Spleen (tissue), 11 donors: ENCODE data around the gene USP15. TPM values are rescaled to one million over a fixed set of nuclear protein-coding genes. Genes with fewer than 3 reads are reported as not detected.

Source experiments
- DNase-seq: peaks from one replicate; pipeline ENCODE4 v3.0.0-alpha.2; 2020
- H3K27ac ChIP-seq, 8 donors: fragments of 200-600 bp; sonication (generic) in 7 of 8; 1 replicate in 4 of 8; 2 replicates in 4 of 8; pipeline versions ENCODE4 v1.5.0 to v1.8.0; 2016 to 2021; ENCODE audit warnings: inconsistent platforms in 4 of 8, mild to moderate bottlenecking in 4 of 8, moderate library complexity in 1 of 8
- H3K27me3 ChIP-seq, 7 donors: fragments of 200-600 bp; sonication (generic) in 6 of 7; replicated peaks in 1 of 7; 1 replicate in 4 of 7; 2 replicates in 3 of 7; pipeline versions ENCODE4 v1.5.0 to v1.8.0; 2016 to 2021; ENCODE audit warnings: inconsistent platforms in 3 of 7, mild to moderate bottlenecking in 1 of 7
- H3K36me3 ChIP-seq, 6 donors: fragments of 200-600 bp; sonication (generic) in 5 of 6; 1 replicate in 4 of 6; 2 replicates in 2 of 6; pipeline versions ENCODE4 v1.5.0 to v1.8.0; 2016 to 2021; ENCODE audit warnings: inconsistent platforms in 2 of 6
- H3K4me1 ChIP-seq, 6 donors: fragments of 200-600 bp; sonication (generic) in 5 of 6; 1 replicate in 3 of 6; 2 replicates in 3 of 6; pipeline versions ENCODE4 v1.5.0 to v1.8.0; 2016 to 2021; ENCODE audit warnings: inconsistent platforms in 3 of 6
- H3K4me3 ChIP-seq, 8 donors: fragments of 200-600 bp; sonication (generic) in 7 of 8; 1 replicate in 4 of 8; 2 replicates in 4 of 8; pipeline versions ENCODE4 v1.5.0 to v1.8.0; 2016 to 2021; ENCODE audit warnings: inconsistent platforms in 4 of 8, mild to moderate bottlenecking in 4 of 8, moderate library complexity in 2 of 8
- H3K9me3 ChIP-seq, 8 donors: fragments of 200-600 bp; sonication (generic) in 7 of 8; 1 replicate in 4 of 8; 2 replicates in 4 of 8; pipeline versions ENCODE4 v1.5.0 to v1.8.0; 2016 to 2021; ENCODE audit warnings: inconsistent platforms in 4 of 8
- POLR2A ChIP-seq, 3 donors: fragments of 450-650 bp; IDR thresholded peaks; one replicate each; pipeline ENCODE4 v1.5.1; 2017; ENCODE audit warnings: antibody characterized with exemption in 3 of 3, mild to moderate bottlenecking in 1 of 3
- POLR2AphosphoS5 ChIP-seq, 3 donors: sonication (generic); formaldehyde crosslinking; IDR thresholded peaks; one replicate each; pipeline ENCODE4 v1.5.1; 2017; ENCODE audit warnings: antibody characterized with exemption in 3 of 3
- WGBS, 5 donors: extraction: QIAGEN DNeasy Blood & Tissue Kit in 3 of 5; methylation state at CpG; one replicate each; pipeline versions ENCODE4 v1.1.5 to v1.1.7; 2013 to 2018; 5-methylcytosine and 5-hydroxymethylcytosine counted together
- intact Hi-C: fragments of 100-400 bp; cut with DNase I; formaldehyde crosslinking; loops from one replicate; pipeline ENCODE4 v1.15.0; 2023; ENCODE audit warnings: low total_unique reads
- polyA plus RNA-seq, 3 donors: library from polyadenylated mRNA; stranded (reverse); fragments of 200-250 nt; gene quantifications; one replicate each; pipeline ENCODE4 v1.2.1, GENCODE V29; 2013
- total RNA-seq, 7 donors: library from RNA; depleted of rRNA in 3 of 7; stranded (reverse); fragments of >200 nt in 3 of 7; fragmentation: NEBNext Ultra II Directional in 4 of 7; extraction: Animal tissue kit (Norgen Biotek cat#: 25700) in 4 of 7; gene quantifications; one replicate each; pipeline versions ENCODE4 v1.1.0 to v1.2.1, GENCODE V29; 2016 to 2021
- TF ChIP-seq, protein P1 (sequence below), 11 experiments: fragments of 200-600 bp in 7 of 11; fragments of 450-650 bp in 4 of 11; sonication (generic) in 4 of 11; IDR thresholded peaks in 8 of 11; conservative IDR thresholded peaks in 3 of 11; 1 replicate in 7 of 11; 2 replicates in 4 of 11; pipeline versions ENCODE4 v1.4.0 to v1.8.0; 2016 to 2021; ENCODE audit warnings: antibody characterized with exemption in 11 of 11, inconsistent platforms in 4 of 11, mild to moderate bottlenecking in 1 of 11
- donor health status: healthy with polysubstance abuse.
- donor health status: DM: no; HTN: no; CAD: no; lungs with moderate emphysema.
- donor health status: DM: no; HTN: no; CAD: no.
- donor health status: Bipolar disorder and iron deficiency.
- donor health status: healthy.
- donor health status: DM: no; HTN: no; CAD: no.
- donor health status: DM: yes; HTN: yes; CAD: no.

The USP15 gene
- total and polyA plus RNA-seq, 10 donors: 65.3 to 288 (median 162) TPM

DNA sequence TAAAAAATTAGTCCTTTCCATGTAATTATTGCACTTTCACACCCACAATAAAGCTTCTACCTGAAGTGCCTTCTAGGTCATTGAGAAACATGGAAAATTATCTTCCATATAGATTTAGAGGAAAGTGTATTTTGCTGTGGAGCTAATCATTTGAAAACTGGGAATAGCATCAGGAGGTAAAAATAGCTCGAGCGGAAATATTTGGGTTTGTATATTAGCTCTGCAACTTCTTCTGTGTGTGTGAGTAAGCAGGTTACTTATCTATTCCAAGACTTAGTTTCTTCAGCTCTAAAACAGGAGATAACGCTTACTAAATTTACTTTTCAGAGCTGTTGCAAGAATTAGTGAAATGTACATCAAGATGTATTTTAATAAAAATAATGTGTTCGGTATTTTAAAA lies 111.5 kb downstream of the USP15 start:
- Histone ChIP-seq H3K27me3 (no peaks in the 10 kb centered on the region), H3K36me3 (peaks cover 0 to 59% (median 3%) of the 10 kb centered on the region in 6 donors), H3K4me1 (peaks cover 0 to 39% (median 3%) of the 10 kb centered on the region in 6 donors), H3K9me3 (peaks cover 0 to 8% (median 0%) of the 10 kb centered on the region in 8 donors), H3K27ac (no peak overlapping the region), H3K4me3 (no peak overlapping the region)
- WGBS, 5 donors: 82 to 98% (median 92%) methylated on average over 4 of the region's 4 CpGs
- no peak for DNase-seq
- no peak for TF ChIP-seq POLR2A (IDR thresholded peaks at IDR 0.05)
- intact Hi-C loops: no loop called here

DNA sequence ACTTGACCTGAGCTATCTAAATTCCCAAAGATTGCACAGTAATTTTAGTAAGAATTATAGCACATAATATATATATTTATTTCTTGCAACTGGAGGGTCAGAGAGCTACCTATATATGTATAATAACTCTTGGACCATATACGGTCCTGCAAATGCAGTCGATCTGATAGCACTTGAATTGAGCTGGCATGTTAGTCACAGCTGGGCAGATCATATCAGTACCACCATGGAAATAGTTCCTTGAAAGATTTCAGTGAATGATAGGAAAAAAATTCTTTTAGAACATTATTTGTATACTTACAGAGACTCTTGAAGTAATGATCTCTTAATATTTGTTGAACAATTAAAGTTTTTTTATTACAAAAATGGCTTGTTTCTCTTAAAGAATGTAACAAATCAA lies 111.9 kb downstream of the USP15 start:
- H3K36me3 ChIP-seq: peaks cover 0 to 59% (median 3%) of the 10 kb centered on the region in 6 donors
- no peaks in the 10 kb centered on the region for H3K27me3 ChIP-seq
- peaks cover 0 to 37% (median 3%) of the 10 kb centered on the region in 6 donors for H3K4me1 ChIP-seq
- peaks cover 0 to 8% (median 0%) of the 10 kb centered on the region in 8 donors for H3K9me3 ChIP-seq
- TF ChIP-seq, protein P1, sequence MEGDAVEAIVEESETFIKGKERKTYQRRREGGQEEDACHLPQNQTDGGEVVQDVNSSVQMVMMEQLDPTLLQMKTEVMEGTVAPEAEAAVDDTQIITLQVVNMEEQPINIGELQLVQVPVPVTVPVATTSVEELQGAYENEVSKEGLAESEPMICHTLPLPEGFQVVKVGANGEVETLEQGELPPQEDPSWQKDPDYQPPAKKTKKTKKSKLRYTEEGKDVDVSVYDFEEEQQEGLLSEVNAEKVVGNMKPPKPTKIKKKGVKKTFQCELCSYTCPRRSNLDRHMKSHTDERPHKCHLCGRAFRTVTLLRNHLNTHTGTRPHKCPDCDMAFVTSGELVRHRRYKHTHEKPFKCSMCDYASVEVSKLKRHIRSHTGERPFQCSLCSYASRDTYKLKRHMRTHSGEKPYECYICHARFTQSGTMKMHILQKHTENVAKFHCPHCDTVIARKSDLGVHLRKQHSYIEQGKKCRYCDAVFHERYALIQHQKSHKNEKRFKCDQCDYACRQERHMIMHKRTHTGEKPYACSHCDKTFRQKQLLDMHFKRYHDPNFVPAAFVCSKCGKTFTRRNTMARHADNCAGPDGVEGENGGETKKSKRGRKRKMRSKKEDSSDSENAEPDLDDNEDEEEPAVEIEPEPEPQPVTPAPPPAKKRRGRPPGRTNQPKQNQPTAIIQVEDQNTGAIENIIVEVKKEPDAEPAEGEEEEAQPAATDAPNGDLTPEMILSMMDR (IDR thresholded peaks at IDR 0.05 in 8 of 11, conservative IDR thresholded peaks at IDR 0.05 in 3 of 11): no peak
- TF ChIP-seq POLR2AphosphoS5 (IDR thresholded peaks at IDR 0.05) (no peak), POLR2A (IDR thresholded peaks at IDR 0.05) (no peak)
- H3K27ac ChIP-seq: no peak overlapping the region
- no peak overlapping the region for H3K4me3 ChIP-seq
- WGBS, 5 donors: 66 to 94% (median 92%) methylated on average over 2 of the region's 2 CpGs
- intact Hi-C loops: no loop called here
- DNase-seq: no peak

DNA sequence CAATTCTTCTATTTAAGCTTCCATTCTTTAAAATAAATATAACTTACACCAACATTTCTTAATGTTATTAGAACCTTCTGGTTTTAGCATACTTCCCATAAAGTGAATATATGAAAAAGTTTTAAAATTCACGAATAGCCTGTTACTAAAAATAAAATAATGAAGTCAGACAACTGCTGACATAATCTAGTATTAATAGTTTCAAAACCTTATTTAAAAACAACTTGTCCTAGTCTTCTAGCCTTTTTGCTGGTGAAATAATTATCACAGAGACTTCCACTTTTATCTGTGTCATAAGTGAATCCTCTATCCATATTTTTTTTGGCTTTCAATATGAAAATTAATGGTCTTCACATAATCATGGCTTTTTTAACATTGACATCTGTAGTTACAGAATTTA lies 112.6 kb downstream of the USP15 start:
- H3K36me3 ChIP-seq: peaks cover 0 to 63% (median 3%) of the 10 kb centered on the region in 6 donors
- H3K4me3 ChIP-seq: no peak overlapping the region
- no peak for DNase-seq
- 51 to 75% (median 59%) methylated on average over 1 of the region's 1 CpG for WGBS, 5 donors
- H3K4me1 ChIP-seq: peaks cover 0 to 34% (median 3%) of the 10 kb centered on the region in 6 donors
- TF ChIP-seq POLR2A (IDR thresholded peaks at IDR 0.05) (no peak), POLR2AphosphoS5 (IDR thresholded peaks at IDR 0.05) (no peak)
- TF ChIP-seq, protein P1 (IDR thresholded peaks at IDR 0.05 in 8 of 11, conservative IDR thresholded peaks at IDR 0.05 in 3 of 11): no peak
- peaks cover 0 to 8% (median 0%) of the 10 kb centered on the region in 8 donors for H3K9me3 ChIP-seq
- no peaks in the 10 kb centered on the region for H3K27me3 ChIP-seq
- peak overlapping the region in 2 of 8 donors; percentile 11 to 21 for H3K27ac ChIP-seq
- intact Hi-C loops: no loop called here

DNA sequence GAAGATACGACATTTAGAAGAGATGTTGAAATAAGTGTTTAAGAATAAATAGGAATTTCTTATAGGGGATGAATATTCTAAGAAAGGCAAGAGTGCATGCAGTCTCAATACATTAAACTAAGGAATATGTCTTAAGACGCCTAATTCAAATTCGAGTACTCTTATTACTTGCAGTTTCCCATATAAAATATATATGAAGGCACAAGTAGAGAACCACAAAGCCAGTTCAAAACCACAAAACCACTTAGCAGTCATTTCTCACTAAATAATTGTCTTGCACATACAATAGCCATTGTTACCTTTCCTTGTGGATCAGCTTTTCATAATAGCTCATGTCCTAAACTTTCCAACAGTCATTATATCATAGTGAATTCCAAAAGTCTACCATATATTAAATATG lies 115.4 kb downstream of the USP15 start:
- Histone ChIP-seq H3K4me3 (no peak overlapping the region), H3K27ac (no peak overlapping the region), H3K9me3 (no peaks in the 10 kb centered on the region), H3K4me1 (peaks cover 0 to 34% (median 3%) of the 10 kb centered on the region in 6 donors), H3K27me3 (no peaks in the 10 kb centered on the region), H3K36me3 (peaks cover 0 to 41% (median under 1%) of the 10 kb centered on the region in 6 donors)
- intact Hi-C loops: no loop called here
- 66 to 84% (median 72%) methylated on average over 3 of the region's 3 CpGs for WGBS, 5 donors
- DNase-seq: no peak
- no peak for TF ChIP-seq POLR2AphosphoS5 (IDR thresholded peaks at IDR 0.05)
- no peak for TF ChIP-seq POLR2A (IDR thresholded peaks at IDR 0.05)
- TF ChIP-seq, protein P1 (IDR thresholded peaks at IDR 0.05 in 8 of 11, conservative IDR thresholded peaks at IDR 0.05 in 3 of 11): no peak
